ENCODE measurements around the gene SCAF4.

- TF ChIP-seq ZNF146 (CRISPR knock-in tag; IDR thresholded peaks at IDR 0.05; ENCODE audit: unreplicated experiment) (no peak), UBTF (IDR thresholded peaks at IDR 0.05; ENCODE audit: borderline replicate concordance in 1 of 2, low read depth in 2 of 2, low read length in 2 of 2) (no peak), ZBTB26 (CRISPR knock-in tag; IDR thresholded peaks at IDR 0.05) (no peak), HMG20A (CRISPR knock-in tag; conservative IDR thresholded peaks at IDR 0.05) (no peak), ARID3B (CRISPR knock-in tag; IDR thresholded peaks at IDR 0.05; ENCODE audit: borderline replicate concordance) (no peak), JUN (IDR thresholded peaks at IDR 0.05; ENCODE audit: borderline replicate concordance, low read depth, low read length) (no peak), JUN (CRISPR knock-in tag; IDR thresholded peaks at IDR 0.05; ENCODE audit: borderline replicate concordance) (no peak), ADNP (tag; IDR thresholded peaks at IDR 0.05) (no peak), CTCF (IDR thresholded peaks at IDR 0.05 in 2 of 3, conservative IDR thresholded peaks at IDR 0.05 in 1 of 3; ENCODE audit: insufficient read depth in 2 of 3, low read depth in 1 of 3, low read length in 3 of 3) (no peak), ELF4 (CRISPR knock-in tag; IDR thresholded peaks at IDR 0.05) (no peak), KDM4B (IDR thresholded peaks at IDR 0.05; ENCODE audit: borderline replicate concordance in 2 of 2, low read depth in 1 of 2) (no peak)
These were observed 2.1 kb downstream of the SCAF4 start for GRCh38 chr21:31729622-31730343.

Measured in K562 (cell line).